AG04450 (cell line): Measurements from ENCODE around the gene DENND2A. TPM values are rescaled to one million over a fixed set of nuclear protein-coding genes. Genes with fewer than 3 reads are reported as not detected.

Source experiments
- CTCF ChIA-PET: fragments of 300-600, 350-600 bp; formaldehyde crosslinking; extraction: SDS; loops from one replicate; lab custom pipeline; 2022; ENCODE audit warnings: antibody characterized with exemption, inconsistent platforms; lab: Charles Lee
- POLR2A ChIA-PET: fragments of 350-600 bp; formaldehyde crosslinking; extraction: SDS; loops from one replicate; lab custom pipeline; 2021; ENCODE audit warnings: antibody characterized with exemption, inconsistent platforms; lab: Yijun Ruan, JAX
- DNase-seq: peaks from one replicate; pipeline ENCODE4 v3.0.0-alpha.2; 2011; ENCODE audit warnings: low read depth, low spot score
- H3K27ac ChIP-seq: one replicate; pipeline ENCODE4 v1.5.1; 2012; ENCODE audit warnings: low read depth, low read length, control low read depth
- H3K27me3 ChIP-seq: one replicate; pipeline ENCODE4 v1.6.0; 2012; ENCODE audit warnings: low read length; ENCODE audit not compliant: control insufficient read depth, insufficient read depth
- H3K4me3 ChIP-seq: 2 replicates; pipeline ENCODE4 v1.5.1; 2011; ENCODE audit warnings: mild to moderate bottlenecking, low read depth, low read length, control low read depth
- H3K9me3 ChIP-seq: 2 replicates; pipeline ENCODE4 v1.5.1; 2012; ENCODE audit warnings: low read length; ENCODE audit not compliant: control insufficient read depth, insufficient read depth
- polyA plus RNA-seq: library from polyadenylated mRNA; depleted of rRNA; stranded (reverse); fragments of >200 nt; gene quantifications from 2 replicates; pipeline ENCODE4 v1.2.3, GENCODE V29; 2011
- TF ChIP-seq, protein P1 (sequence below): IDR thresholded peaks from 2 replicates; pipeline ENCODE4 v1.5.1; 2011; ENCODE audit warnings: low read depth, low read length, control low read depth, inconsistent platforms

The DENND2A gene
- polyA plus RNA-seq, 1 experiment = 40.8 TPM

DNA sequence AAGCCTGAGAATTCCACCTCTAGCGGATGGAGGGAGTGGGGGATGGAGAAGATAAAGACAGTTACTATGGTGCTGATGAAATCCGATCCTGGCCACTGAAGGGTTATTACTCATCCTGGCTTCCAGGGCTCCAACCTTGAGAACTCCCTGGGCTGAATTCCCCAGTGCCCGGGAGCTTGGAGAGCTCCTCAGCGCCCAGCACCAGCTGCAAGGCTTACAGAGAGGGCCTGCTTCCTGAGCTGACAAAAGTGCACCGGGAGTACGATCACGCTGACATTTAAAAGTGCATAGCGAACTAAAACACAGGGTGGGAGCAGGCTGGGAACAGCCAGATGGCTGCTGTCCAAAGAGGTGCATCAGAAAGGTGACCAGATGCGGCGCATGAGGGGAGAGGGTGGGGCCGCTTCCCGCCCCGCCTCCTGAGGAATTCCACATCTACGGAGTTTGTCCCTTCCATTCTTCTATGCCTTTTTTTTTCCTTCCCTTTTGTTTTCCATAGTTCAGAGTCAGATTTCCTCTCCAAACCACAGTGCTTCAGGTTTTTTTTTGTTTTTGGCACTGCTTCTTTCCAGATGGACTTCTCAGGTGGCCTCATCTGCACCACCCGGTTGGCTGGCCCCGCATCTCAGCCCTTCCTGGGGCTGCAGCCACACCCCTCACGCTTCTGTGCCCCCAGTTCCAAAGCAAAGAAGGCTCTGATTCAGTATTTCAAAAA lies 98.9 kb downstream of the DENND2A start:
- ChIA-PET POLR2A (interaction anchor here (0.7 to 2.5 kb wide), 8 partner anchors 24 to 99 kb away, joined by 3 to 8 read pairs (median 4); partner anchors contain the start of gene DENND2A), CTCF (interaction anchor here (0.6 to 1.5 kb wide), 6 partner anchors 9 to 112 kb away, joined by 3 to 9 read pairs (median 4); no protein-coding TSS in a partner anchor)
- Histone ChIP-seq H3K27me3 (no peaks in the 10 kb centered on the region), H3K4me3 (peak overlapping the region; percentile 29), H3K9me3 (peaks cover 8% of the 10 kb centered on the region; the same call in 1 of the 2 replicates), H3K27ac (peak overlapping the region; percentile 91)
- TF ChIP-seq, protein P1, sequence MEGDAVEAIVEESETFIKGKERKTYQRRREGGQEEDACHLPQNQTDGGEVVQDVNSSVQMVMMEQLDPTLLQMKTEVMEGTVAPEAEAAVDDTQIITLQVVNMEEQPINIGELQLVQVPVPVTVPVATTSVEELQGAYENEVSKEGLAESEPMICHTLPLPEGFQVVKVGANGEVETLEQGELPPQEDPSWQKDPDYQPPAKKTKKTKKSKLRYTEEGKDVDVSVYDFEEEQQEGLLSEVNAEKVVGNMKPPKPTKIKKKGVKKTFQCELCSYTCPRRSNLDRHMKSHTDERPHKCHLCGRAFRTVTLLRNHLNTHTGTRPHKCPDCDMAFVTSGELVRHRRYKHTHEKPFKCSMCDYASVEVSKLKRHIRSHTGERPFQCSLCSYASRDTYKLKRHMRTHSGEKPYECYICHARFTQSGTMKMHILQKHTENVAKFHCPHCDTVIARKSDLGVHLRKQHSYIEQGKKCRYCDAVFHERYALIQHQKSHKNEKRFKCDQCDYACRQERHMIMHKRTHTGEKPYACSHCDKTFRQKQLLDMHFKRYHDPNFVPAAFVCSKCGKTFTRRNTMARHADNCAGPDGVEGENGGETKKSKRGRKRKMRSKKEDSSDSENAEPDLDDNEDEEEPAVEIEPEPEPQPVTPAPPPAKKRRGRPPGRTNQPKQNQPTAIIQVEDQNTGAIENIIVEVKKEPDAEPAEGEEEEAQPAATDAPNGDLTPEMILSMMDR = no peak
- DNase-seq = peak; percentile 82

DNA sequence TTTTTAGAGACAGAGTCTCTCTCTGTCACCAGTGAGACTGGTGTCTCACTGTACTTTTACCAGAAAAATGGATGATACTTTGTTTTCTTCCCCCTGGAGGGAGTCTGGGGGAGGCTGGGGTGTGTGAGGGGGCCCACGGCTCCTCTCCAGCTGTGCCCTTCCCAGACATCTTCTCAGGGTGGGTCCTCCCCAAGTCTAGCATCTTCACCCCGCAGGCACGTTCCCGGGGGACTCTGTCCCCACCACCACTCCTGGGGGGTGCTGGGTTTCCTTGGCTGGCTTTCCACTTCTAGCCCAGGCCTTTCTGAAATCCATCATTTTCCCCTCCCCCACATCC lies 99.5 kb downstream of the DENND2A start:
- TF ChIP-seq, protein P1 = no peak
- Histone ChIP-seq H3K27ac (peak overlapping the region; percentile 91), H3K4me3 (no peak overlapping the region), H3K27me3 (no peaks in the 10 kb centered on the region), H3K9me3 (peaks cover 8% of the 10 kb centered on the region; the same call in 1 of the 2 replicates)
- CTCF ChIA-PET = interaction anchor here (1.3 to 1.5 kb wide), 2 partner anchors 49 to 112 kb away, joined by 3 to 4 read pairs; no protein-coding TSS in a partner anchor
- POLR2A ChIA-PET = interaction anchor here (0.7 to 2.5 kb wide), 5 partner anchors 23 to 100 kb away, joined by 3 to 8 read pairs (median 4); partner anchors contain the start of gene DENND2A
- DNase-seq = no peak

DNA sequence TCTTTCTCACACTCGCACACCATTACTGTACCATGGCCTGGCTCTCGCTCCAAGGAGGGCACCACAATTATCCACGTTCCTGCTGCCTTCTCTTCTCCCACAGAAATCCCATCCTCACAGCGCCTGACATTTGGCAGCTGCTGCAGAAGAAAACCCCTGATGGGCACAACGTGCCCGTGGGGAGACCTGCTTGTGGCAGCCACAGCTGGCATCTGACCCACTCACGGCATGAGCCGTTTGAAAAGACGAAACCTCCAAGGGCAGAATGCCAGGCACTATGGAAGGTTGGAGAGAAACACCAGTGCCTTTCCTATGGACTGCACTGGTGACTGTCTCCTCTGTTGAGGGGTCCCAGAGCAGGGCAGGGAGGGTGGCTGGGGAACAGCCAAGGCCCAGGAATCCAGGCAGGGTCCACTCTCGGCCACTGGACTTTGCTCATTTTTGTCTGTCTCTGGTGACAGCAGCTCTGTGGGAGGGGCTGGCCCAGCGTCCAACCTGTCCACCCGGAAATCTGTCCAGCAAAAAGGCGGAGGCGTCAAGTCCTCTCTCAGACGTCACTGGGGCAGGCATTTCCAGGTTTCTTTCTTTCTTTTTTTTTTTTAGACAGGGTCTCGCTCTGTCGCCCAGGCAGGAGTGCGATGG lies 100.4 kb downstream of the DENND2A start:
- TF ChIP-seq, protein P1 = no peak
- Histone ChIP-seq H3K4me3 (no peak overlapping the region), H3K9me3 (peaks cover 8% of the 10 kb centered on the region; the same call in 1 of the 2 replicates), H3K27me3 (no peaks in the 10 kb centered on the region), H3K27ac (no peak overlapping the region)
- CTCF ChIA-PET = interaction anchor here (1.5 kb wide), 1 partner anchor 113 kb away, joined by 4 read pairs; no protein-coding TSS in a partner anchor
- POLR2A ChIA-PET = no interaction called here
- DNase-seq = no peak

DNA sequence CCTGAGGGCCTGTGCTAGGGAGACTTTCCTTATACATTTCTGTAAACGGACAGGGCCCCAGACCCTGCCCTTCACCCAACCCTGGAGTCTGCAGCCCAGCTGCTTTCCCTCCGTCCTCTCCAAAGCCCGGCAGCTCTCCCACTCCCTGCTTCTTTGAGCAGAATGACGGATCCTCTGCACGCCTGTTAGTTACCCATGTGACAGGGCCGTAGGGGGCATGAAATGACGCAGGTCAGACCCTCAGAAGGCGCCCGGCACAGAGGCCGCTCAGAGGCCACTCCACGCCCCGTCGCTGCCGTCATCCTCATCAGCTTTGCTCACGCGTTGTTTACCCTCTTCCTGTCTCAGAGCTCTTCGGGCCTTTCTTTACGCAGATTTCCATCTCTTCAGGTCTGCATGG lies 101.2 kb downstream of the DENND2A start:
- CTCF ChIA-PET = no interaction called here
- POLR2A ChIA-PET = no interaction called here
- TF ChIP-seq, protein P1 = no peak
- Histone ChIP-seq H3K4me3 (no peak overlapping the region), H3K27me3 (no peaks in the 10 kb centered on the region), H3K9me3 (peaks cover 8% of the 10 kb centered on the region; the same call in 1 of the 2 replicates), H3K27ac (no peak overlapping the region)
- DNase-seq = no peak
